NCI-H526 treated with DMSO at 0.1 percent for 48 hours (cell line): ENCODE measurements around the gene ZNF140.

Source experiments
- DNase-seq: peaks from one replicate; lab custom pipeline; 2025; lab: John Stamatoyannopoulos, UW

ZNF140 gene

DNA sequence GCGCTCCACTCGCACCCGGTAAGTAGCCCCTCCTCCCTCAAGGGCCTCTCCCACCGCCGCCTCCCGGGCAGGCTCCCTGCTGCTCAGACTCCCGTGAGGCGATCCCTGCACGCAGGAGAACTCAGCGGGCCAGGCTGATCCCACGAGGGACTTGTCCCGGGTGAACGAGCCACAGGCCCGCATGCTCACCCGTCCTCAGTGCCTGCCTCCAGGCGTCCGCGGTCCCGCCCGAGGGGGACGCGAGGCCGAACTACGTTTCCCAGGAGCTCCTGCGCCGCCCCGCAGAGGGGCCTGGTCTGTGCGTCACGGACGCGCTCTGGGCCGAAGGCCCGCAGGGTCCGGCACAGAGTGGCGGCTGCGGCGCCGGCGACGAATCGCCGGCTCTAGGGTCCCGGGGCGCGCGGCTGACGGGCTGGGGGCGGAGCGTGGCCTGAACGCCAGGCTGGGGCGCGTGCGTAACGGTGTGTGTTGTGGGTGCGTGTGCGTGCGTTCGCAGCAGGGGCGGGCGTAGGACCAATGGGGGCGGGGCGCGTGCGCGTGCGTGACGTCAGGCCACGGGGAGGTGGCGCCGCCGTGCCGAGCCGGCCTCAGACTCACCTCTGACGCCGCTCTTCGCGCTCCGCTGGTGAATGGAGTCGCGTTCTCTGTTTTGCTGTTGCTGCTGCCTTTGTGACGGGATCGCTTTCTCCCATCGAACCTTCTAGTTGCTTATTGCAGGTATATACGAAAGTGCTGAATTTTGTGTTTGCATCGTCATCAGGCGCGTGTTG lies 49.5 kb downstream of the ZNF140 start, which contains the start of the genes ZNF10 and ZNF891:
TSS of gene ZNF10 (plus strand) at position 590 of the 770 bp plus-strand sequence. CDS start 13,866 bp downstream, outside the sequence.
TSS of gene ZNF891 (minus strand) at position 237 of the 770 bp plus-strand sequence. CDS start 8,356 bp downstream, outside the sequence.
- DNase-seq: peak; percentile 91

DNA sequence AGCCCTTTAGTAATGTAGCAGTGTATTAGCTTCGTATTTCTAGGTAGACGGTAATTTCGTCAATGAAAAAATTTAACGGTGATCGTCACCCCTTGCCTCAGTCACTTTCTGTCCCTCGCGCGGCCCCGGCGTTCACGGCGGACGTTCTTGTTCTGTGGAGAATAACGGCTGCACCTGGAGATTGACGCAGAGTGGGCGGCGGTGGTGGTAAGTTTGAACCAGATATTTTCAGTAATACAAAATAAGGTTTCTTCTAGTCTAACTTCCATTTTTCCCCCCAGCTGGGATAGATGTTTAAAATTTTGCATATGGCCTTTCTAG lies 50.0 kb downstream of the ZNF140 start:
- DNase-seq: no peak

DNA sequence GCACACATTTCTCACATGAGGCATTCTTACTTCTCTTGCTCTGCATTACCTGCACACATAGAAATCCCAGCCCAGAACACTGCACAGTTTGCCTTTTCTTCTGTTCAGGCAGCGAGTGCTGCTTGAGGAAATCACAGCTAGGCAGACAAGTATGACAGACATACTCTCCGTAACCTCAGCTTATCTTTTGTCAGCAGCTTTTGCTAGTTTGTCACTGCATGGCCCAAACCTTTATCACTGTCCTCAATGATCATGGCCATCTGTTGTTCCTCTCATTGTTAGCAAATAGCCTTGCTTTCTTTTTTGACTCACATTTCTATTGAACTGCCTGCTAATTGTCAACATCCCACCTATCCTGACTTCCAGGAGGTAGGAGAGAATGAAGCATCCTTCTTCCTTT lies 55.0 kb downstream of the ZNF140 start:
- DNase-seq: no peak

DNA sequence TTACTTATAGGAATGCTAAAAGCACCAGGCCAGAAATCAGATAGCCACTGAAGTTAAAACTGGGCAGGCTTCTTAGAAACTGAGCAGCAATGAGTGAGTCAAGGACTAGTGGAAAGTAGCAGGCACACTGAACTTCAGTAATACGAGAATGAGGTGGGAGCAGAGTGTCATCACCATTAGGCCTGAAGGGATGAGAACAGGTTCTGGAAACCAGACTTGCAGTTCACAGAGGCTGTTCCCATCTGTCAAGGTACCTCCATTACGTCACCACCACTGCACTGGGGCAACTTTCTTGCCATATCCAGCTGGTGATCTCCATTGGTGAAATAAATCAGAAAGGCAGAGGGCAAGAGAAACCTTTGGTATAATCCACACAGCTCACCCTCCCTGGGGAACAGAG lies 65.3 kb downstream of the ZNF140 start:
- DNase-seq: no peak

DNA sequence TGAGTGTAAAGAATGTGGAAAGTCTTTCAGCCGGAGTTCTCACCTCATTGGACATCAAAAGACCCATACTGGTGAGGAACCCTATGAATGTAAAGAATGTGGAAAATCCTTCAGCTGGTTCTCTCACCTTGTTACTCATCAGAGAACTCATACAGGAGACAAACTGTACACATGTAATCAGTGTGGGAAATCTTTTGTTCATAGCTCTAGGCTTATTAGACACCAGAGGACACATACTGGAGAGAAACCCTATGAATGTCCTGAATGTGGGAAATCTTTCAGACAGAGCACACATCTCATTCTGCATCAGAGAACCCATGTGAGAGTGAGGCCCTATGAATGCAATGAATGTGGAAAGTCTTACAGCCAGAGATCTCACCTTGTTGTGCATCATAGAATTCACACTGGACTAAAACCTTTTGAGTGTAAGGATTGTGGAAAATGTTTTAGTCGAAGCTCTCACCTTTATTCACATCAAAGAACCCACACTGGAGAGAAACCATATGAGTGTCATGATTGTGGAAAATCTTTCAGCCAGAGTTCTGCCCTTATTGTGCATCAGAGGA lies 75.5 kb downstream of the ZNF140 start:
- DNase-seq: no peak
